ENCODE results near the gene ZNF527.
"Not testable (repeated sequence)": the region's sequence is repeated elsewhere in the genome, so short reads cannot be mapped to it uniquely, and the experiment has no call there.

ZNF527 gene
- total RNA-seq: 23.3 to 33.2 (median 27.9) reads per million in 4 experiments

DNA sequence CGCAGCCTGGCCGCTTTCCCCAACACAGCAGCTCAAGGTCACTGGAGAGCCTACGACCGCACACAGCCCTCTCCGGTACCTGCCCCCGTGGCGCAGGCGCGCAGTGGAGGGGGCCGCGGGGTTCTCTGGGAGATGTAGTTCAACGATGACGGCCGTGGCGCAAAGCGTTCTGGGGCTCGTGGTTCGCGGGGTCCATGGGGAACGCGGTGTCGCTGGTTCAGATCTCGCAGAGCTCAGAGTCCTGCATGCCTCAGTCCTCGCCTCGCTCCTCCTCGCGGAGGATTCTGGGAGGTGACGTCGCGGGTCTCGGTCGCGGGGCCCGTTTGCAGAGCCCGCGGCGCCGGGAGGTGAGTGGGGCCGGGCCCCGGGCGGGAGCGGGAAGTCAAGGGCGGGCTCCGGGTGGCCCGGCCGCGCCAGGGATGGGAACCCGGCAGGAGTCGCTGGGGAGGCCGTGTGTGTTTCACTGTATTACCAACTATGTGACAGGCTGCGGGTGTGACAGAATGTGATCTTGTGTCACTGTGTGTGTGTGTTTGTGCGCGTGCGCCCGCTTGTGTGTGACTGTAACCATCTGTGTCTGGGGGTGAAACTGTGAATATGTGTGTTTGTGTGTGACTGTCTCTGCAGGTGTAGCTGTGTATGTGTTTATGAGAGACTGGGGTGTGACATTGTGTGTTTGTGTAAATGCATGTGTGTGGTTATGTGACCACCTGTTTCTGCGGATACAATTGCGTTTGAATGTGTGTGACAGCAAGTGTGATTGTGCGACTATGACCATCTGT lies at the start of gene ZNF527:
TSS of gene ZNF527 (plus strand) at position 220 of the 782 bp plus-strand sequence. CDS start 3,100 bp downstream, outside the sequence.
- DNase-seq: peak; percentile 95

- no peak for DNase-seq
Observed at GRCh38 chr19:37329686-37330085, 41.2 kb upstream of the ZNF527 start.

DNA sequence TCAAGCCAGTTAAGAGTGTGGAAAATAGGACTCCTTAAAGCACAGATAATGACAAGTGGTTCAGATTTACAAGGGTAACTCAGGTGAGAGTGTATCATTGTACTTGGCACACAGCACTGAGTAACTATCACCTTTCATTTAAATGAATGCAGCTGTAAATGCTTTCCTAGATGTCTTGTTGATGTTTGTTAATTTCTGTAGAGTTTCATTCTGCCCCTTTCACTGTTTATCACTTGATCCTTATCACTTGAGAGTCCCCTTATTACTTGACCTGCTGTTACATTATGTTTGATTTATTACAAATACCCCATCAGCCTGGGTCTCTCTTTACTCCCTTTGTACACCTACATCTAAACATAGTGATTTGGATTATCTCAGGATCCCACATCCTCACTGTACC lies 38.1 kb upstream of the ZNF527 start:
- DNase-seq: no peak

GRCh38 chr19:37333457-37333856 lies 37.4 kb upstream of the ZNF527 start:
- no peak for DNase-seq

DNA sequence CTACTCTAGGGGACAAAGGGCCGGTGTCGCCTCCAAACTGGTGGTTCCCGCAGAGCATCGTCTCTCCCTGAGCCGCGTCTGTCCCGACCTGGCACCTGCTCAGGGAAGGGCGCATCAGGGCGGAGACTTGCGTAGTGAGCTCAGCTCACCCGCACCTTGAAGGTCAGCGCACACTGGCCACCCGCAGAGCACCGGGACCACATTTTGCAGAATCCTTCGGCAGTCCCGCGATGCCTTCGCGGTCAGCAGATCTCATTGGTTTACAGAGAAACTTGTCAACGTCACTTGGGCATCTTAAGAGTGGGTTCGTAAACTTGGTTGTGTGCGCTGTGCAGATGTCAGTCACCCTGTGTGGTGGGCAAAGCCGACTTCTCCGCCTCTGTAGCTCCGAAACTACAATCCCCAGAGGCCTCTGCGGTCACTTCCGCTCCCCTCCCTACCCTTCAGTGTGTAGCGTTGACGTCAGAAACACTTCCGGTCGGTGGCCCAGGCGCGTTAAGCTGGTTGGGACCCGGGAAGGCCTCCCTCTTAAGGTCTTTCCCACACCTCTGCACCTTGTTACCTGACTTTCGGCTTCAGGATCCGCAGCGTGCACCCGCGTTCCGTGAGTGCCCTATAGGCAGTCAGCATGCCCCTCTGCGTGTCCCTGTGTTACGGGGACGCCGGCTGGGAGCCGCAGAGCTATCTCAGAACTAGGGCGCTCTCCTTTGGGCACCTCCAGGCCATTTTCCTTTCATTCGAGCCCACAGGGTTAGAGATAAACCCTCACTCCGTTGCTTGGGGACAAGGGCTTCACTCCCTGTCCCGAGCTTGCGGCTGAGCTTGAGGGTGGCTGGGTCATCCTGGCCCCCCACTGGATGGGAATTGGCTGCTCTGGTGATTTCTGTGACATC lies 36.5 kb upstream of the ZNF527 start:
- DNase-seq: peak; percentile 87

GRCh38 chr19:37342753-37343152 lies 28.1 kb upstream of the ZNF527 start:
- DNase-seq: no peak

DNA sequence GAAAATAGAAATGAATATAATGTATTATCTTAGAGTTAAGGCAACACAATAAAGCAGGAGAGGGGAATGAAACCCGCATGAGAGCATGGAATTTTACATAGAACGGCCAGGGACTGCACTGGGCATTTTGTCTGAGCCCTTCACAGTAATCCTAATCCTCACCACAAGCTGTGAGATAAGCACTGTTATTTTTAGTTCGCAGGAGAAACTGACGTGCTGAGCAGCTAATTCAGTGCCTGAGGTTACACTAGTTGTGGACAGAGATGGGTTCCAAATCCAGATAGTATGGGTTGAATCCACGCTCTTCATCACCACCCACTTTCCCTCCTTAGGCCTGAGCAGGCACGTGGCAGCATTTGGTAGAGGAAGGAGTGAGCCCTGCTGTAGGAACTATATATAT lies 24.8 kb upstream of the ZNF527 start:
- DNase-seq: no peak

DNA sequence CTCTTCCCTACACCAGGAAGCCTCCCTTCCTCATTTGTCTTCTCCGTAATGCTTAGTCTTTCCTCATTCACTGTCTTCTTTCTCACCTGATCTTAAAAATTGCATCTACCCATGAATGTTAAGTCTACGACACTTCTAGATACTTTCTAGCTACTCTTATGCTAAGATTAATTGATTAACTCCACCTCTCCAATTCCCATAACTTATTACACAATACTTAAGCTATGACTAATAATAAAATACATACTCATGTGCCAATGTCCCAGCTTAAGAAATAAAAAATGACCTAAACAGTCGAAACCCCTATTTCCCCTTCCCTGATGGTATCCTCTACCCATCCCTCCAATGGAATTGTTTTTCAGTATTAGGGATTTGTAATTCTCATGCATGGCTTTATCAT lies 22.8 kb upstream of the ZNF527 start:
- no peak for DNase-seq

- DNase-seq: no peak
Observed at GRCh38 chr19:37353968-37354367, 16.9 kb upstream of the ZNF527 start.

GRCh38 chr19:37355901-37356300 lies 15.0 kb upstream of the ZNF527 start:
- DNase-seq: no peak

GRCh38 chr19:37361994-37362393 lies 8.9 kb upstream of the ZNF527 start:
- no peak for DNase-seq

- DNase-seq: no peak
Observed at GRCh38 chr19:37362733-37363132, 8.2 kb upstream of the ZNF527 start.

- DNase-seq: not testable (repeated sequence)
Observed at GRCh38 chr19:37370386-37370879, 466 bp upstream of the ZNF527 start.

DNA sequence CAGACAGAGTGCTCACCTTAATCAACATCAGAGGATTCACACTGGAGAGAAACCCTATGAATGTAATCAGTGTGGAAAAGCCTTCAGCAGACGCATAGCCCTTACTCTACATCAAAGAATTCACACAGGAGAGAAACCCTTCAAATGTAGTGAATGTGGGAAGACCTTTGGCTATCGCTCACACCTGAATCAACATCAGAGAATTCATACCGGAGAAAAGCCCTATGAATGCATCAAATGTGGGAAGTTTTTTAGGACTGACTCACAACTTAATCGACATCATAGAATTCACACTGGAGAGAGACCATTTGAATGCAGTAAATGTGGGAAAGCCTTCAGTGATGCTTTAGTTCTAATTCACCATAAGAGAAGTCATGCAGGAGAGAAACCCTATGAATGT lies 18.3 kb downstream of the ZNF527 start:
- no peak for DNase-seq

DNA sequence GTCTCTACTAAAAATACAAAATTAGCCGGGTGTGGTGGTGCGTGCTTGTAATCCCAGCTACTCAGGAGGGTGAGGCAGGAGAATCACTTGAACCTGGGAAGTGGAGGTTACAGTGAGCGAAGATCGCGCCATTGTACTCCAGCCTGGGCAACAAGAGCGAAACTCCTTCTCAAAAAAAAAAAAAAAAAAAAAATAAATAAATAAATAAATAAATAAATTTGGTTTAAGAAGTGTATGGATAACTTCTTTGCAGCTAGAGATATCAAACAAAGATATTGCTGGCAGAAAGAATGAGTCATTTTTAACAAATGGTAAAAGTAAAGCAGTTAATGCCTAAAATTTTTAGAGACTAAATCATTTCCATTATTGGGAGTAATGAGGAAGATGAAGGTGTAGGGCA lies 20.5 kb downstream of the ZNF527 start:
- DNase-seq: not testable (repeated sequence)

DNA sequence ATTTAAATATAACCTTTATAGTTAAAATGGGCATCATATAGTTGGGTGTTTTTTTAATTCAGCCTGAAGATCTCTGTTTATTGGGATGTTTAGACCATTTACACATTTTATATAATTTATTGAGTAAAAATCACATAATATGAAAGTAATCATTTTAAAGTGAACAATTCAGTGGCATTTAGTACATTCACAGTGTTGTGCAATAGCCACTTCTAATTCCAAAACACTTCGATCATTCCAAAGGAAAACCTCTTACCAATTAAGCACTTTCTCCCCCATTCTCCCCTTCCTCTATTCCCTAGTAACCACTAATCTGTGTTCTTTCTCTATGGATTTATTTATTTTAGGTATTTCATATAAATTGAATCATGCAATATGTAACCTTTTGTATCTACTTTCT lies 30.2 kb downstream of the ZNF527 start:
- no peak for DNase-seq

GRCh38 chr19:37403403-37403802 lies 32.5 kb downstream of the ZNF527 start:
- DNase-seq: no peak

- DNase-seq: not testable (repeated sequence)
Observed at GRCh38 chr19:37406140-37406846, 35.4 kb downstream of the ZNF527 start.

GRCh38 chr19:37412700-37413099 lies 41.8 kb downstream of the ZNF527 start:
- DNase-seq: no peak

DNA sequence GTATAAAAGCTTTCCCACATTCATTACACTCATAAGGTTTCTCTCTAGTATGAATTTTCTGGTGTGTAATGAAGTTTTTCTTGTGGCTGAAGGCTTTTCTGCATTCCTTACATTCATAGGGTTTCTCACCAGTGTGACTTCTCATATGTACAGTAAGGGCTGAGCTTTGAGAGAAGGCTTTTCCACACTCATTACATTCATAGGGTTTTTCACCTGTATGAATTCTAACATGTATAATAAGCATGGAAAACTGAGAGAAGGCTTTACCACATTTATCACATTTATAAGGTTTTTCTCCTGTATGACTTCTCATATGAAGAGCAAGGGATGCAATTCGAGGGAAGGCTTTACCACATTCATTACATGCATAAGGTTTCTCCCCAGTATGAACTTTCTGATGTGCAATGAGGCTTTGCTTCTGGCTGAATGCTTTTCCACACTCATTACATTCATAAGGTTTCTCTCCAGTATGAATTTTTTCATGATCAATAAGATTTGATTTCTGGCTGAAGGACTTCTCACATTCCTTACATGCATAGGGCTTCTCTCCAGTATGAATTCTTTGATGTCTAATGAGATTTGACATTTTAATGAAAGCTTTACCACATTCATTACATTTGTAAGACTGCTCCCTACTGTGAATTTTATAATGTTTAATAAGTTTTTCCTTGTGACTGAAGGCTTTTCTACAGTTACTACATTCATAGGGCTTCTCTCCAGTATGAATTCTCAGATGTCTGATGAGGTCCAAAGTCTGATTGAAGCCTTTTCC lies 42.6 kb downstream of the ZNF527 start:
- DNase-seq: no peak

All from effector CD8-positive, alpha-beta T cell (primary cell).